NT2/D1 (cell line): ENCODE data around the gene TST.
A peak's percentile ranks its signal among the peaks of the same experiment; 100 is the strongest.

Experiments
- DNase-seq: peaks from one replicate; pipeline ENCODE4 v3.0.0-alpha.2; 2011; ENCODE audit warnings: low read depth, low spot score
- H3K27me3 ChIP-seq: 2 replicates; pipeline ENCODE4 v1.6.0; 2011; ENCODE audit warnings: mild to moderate bottlenecking; ENCODE audit not compliant: insufficient read length, insufficient read depth
- H3K36me3 ChIP-seq: 2 replicates; pipeline ENCODE4 v1.6.1; 2011; ENCODE audit warnings: mild to moderate bottlenecking, low read length, mixed read lengths; ENCODE audit not compliant: insufficient read depth, insufficient read length
- H3K4me1 ChIP-seq: 2 replicates; pipeline ENCODE4 v1.5.1; 2011; ENCODE audit not compliant: insufficient read depth, insufficient read length
- H3K4me3 ChIP-seq: 2 replicates; pipeline ENCODE4 v1.5.1; 2011; ENCODE audit warnings: low read depth; ENCODE audit not compliant: insufficient read length
- H3K9ac ChIP-seq: 2 replicates; pipeline ENCODE4 v1.6.0; 2011; ENCODE audit warnings: low read depth; ENCODE audit not compliant: insufficient read length
- H3K9me3 ChIP-seq: 2 replicates; pipeline ENCODE4 v1.5.1; 2011; ENCODE audit warnings: mild to moderate bottlenecking, low read length; ENCODE audit not compliant: insufficient read depth
- SUZ12 ChIP-seq: IDR thresholded peaks from 2 replicates; pipeline ENCODE4 v1.6.1; 2011; ENCODE audit not compliant: insufficient read length, insufficient read depth; ENCODE audit errors: extremely low read depth
- YY1 ChIP-seq: IDR thresholded peaks from 2 replicates; pipeline ENCODE4 v1.6.1; 2011; ENCODE audit not compliant: insufficient read length, insufficient read depth
- ZNF274 ChIP-seq: IDR thresholded peaks from 2 replicates; pipeline ENCODE4 v1.6.1; 2011; ENCODE audit warnings: mild to moderate bottlenecking, low read depth, low read length

The TST gene

GRCh38 chr22:37052386-37053309, 33.4 kb upstream of the TST start:
- TF ChIP-seq YY1: no peak
- TF ChIP-seq SUZ12: no peak
- no peak for TF ChIP-seq ZNF274
- DNase-seq: no peak

GRCh38 chr22:37051391-37052385, 32.4 kb upstream of the TST start, which contains the start of gene KCTD17:
TSS of gene KCTD17 (plus strand) at chr22:37051742. CDS start at chr22:37051761, 19 bp downstream.
- DNase-seq: peak; percentile 38
- Histone ChIP-seq H3K9ac (peak within 1 kb of the TSS; percentile 70), H3K4me3 (peak within 1 kb of the TSS; percentile 63), H3K36me3 (peaks cover 20% of the 10 kb centered on the region), H3K4me1 (no peaks in the 10 kb centered on the region), H3K27me3 (no peaks in the 10 kb centered on the region), H3K9me3 (no peaks in the 10 kb centered on the region)
- TF ChIP-seq SUZ12 (no peak), YY1 (no peak), ZNF274 (no peak)

More at GRCh38 chr22:37052386-37053309, 33.4 kb upstream of the TST start:
- H3K27me3 ChIP-seq: no peaks in the 10 kb centered on the region
- peak overlapping the region; percentile 70 for H3K9ac ChIP-seq
- no peaks in the 10 kb centered on the region for H3K9me3 ChIP-seq
- H3K4me1 ChIP-seq: no peaks in the 10 kb centered on the region
- peaks cover 30% of the 10 kb centered on the region for H3K36me3 ChIP-seq
- H3K4me3 ChIP-seq: peak overlapping the region; percentile 63

DNA sequence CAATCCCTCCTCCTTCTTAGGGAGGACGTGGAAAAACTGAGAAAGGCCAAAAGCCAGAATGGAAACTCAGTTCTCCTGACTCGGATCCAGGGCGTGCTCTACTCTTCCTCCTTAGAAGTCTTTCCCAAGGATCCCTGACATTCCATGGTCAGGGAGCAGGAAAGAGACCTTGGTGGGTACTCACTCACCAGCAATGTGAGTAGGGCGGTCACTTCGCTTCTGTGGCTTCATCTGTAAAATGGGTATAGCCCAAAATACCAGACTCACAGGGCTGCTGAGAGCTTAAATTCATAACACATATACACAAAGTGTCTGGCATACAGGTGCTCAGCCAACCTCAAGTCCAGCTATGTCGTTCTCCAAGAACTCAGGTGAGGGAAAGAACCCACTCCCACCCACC, 31.7 kb upstream of the TST start:
- DNase-seq: no peak
- TF ChIP-seq SUZ12: no peak
- no peak for TF ChIP-seq ZNF274
- TF ChIP-seq YY1: no peak
- peak overlapping the region; percentile 1 for H3K9ac ChIP-seq
- H3K4me1 ChIP-seq: no peaks in the 10 kb centered on the region
- no peaks in the 10 kb centered on the region for H3K9me3 ChIP-seq
- peaks cover 14% of the 10 kb centered on the region for H3K36me3 ChIP-seq
- H3K4me3 ChIP-seq: no peak overlapping the region
- H3K27me3 ChIP-seq: no peaks in the 10 kb centered on the region

- TF ChIP-seq ZNF274: no peak
- TF ChIP-seq SUZ12: no peak
- TF ChIP-seq YY1: no peak
- no peak for DNase-seq
- Histone ChIP-seq H3K9me3 (no peaks in the 10 kb centered on the region), H3K4me3 (no peak overlapping the region), H3K9ac (no peak overlapping the region), H3K27me3 (no peaks in the 10 kb centered on the region), H3K4me1 (no peaks in the 10 kb centered on the region), H3K36me3 (peaks cover 14% of the 10 kb centered on the region)
These were observed 30.0 kb upstream of the TST start for GRCh38 chr22:37049224-37049623.

DNA sequence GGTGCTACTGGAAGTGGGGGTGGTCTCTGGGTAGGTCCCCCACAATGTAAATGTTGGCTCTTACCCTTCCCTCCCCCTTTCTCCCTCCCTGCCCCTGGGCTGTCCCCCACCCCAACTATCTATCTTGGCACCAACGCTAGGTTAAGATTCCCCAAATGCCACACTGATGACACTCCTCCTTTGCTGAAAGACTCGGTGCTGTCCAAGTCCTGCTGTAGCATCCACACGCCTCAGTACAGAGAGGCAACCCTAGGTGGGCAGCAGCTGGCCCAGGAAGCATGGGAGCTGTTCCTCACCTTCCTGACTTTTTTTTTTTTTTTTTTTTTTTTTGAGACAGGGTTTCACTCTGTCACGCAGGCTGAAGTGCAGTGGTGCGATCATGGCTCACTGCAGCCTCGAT, 28.9 kb upstream of the TST start:
- no peaks in the 10 kb centered on the region for H3K4me1 ChIP-seq
- peaks cover 5% of the 10 kb centered on the region for H3K36me3 ChIP-seq
- no peaks in the 10 kb centered on the region for H3K9me3 ChIP-seq
- H3K27me3 ChIP-seq: no peaks in the 10 kb centered on the region
- TF ChIP-seq YY1 (no peak), ZNF274 (no peak), SUZ12 (no peak)
- no peak overlapping the region for H3K4me3 ChIP-seq
- H3K9ac ChIP-seq: no peak overlapping the region
- no peak for DNase-seq

DNA sequence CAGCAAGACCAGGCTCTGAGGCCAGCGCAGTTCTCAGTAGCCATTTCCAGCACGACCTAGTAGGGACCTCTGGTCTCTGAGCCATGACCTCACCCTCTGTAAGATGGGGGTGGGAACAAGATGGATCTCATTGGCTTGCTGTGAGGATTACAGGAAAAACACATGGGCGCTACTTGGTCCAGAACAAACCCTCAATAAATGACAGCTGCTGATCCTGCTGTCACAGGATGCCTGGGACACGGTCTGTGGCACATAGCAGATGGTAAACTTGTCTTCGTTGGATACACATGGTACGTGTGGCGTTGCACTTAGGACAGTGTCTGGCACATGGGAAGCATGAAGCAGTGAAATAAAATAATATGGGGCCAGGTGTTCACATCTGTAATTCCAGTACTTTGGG, 27.8 kb upstream of the TST start:
- no peak overlapping the region for H3K4me3 ChIP-seq
- H3K27me3 ChIP-seq: no peaks in the 10 kb centered on the region
- H3K4me1 ChIP-seq: no peaks in the 10 kb centered on the region
- TF ChIP-seq YY1 (no peak), SUZ12 (no peak), ZNF274 (no peak)
- no peaks in the 10 kb centered on the region for H3K36me3 ChIP-seq
- H3K9ac ChIP-seq: no peak overlapping the region
- DNase-seq: no peak
- no peaks in the 10 kb centered on the region for H3K9me3 ChIP-seq
